HEK293 (cell line): Measurements from ENCODE around the gene FAM193A.

Experiments used
- CTCF ChIA-PET: fragments of 350-600 bp; formaldehyde crosslinking; extraction: SDS; loops from one replicate; lab custom pipeline; 2021; ENCODE audit warnings: antibody characterized with exemption; lab: Yijun Ruan, JAX
- POLR2A ChIA-PET: fragments of 300-600 bp; formaldehyde crosslinking; extraction: SDS; loops from one replicate; lab custom pipeline; 2020; ENCODE audit warnings: antibody characterized with exemption, inconsistent platforms; lab: Yijun Ruan, JAX
- H3K27ac ChIP-seq: fragments of 200-500 bp; sonication (Bioruptor generic); 2 replicates; pipeline ENCODE4 v1.5.1; 2014; ENCODE audit warnings: low read depth, low read length, control low read depth, inconsistent platforms; ENCODE audit errors: extremely low read depth
- H3K36me3 ChIP-seq, 2 experiments: fragments of 200-500 bp in 1 of 2; sonication (Bioruptor generic) in 1 of 2; 1 replicate in 1 of 2; 2 replicates in 1 of 2; pipeline ENCODE4 v1.5.1; 2014 to 2017; ENCODE audit warnings: inconsistent platforms in 2 of 2, low read length in 2 of 2; ENCODE audit not compliant: control insufficient read depth in 2 of 2, insufficient read depth in 1 of 2
- H3K4me1 ChIP-seq: fragments of 200-500 bp; sonication (Bioruptor generic); 2 replicates; pipeline ENCODE4 v1.5.1; 2014; ENCODE audit warnings: mild to moderate bottlenecking, low read length, inconsistent platforms; ENCODE audit not compliant: control insufficient read depth, insufficient read depth
- H3K4me3 ChIP-seq: 2 replicates; pipeline ENCODE4 v1.5.1; 2011; ENCODE audit warnings: low read depth, mild to moderate bottlenecking, control low read depth, low read length, moderate library complexity
- H3K9me3 ChIP-seq: fragments of 200-500 bp; sonication (Bioruptor generic); 2 replicates; pipeline ENCODE4 v1.5.1; 2014; ENCODE audit warnings: low read depth, low read length, inconsistent platforms; ENCODE audit not compliant: control insufficient read depth, insufficient read depth
- HOXA7 ChIP-seq: sonication (generic); formaldehyde crosslinking; IDR thresholded peaks from 2 replicates; pipeline ENCODE4 v1.8.1; 2022; ENCODE audit warnings: missing genetic modification reagents, borderline replicate concordance
- PRDM10 ChIP-seq: fragments of 450-650 bp; formaldehyde crosslinking; IDR thresholded peaks from 2 replicates; pipeline ENCODE4 v1.5.1; 2016; ENCODE audit warnings: missing biosample characterization, missing genetic modification characterization
- REST ChIP-seq: fragments of 450-650 bp; formaldehyde crosslinking; IDR thresholded peaks from 2 replicates; pipeline ENCODE4 v1.5.1; 2016; ENCODE audit warnings: missing biosample characterization, missing genetic modification characterization
- SCRT2 ChIP-seq: fragments of 450-650 bp; formaldehyde crosslinking; IDR thresholded peaks from 2 replicates; pipeline ENCODE4 v1.5.1; 2016; ENCODE audit warnings: missing biosample characterization, missing genetic modification characterization
- ZBTB17 ChIP-seq: fragments of 450-650 bp; formaldehyde crosslinking; IDR thresholded peaks from 2 replicates; pipeline ENCODE4 v1.5.1; 2016; ENCODE audit warnings: missing biosample characterization, missing genetic modification characterization
- ZNF121 ChIP-seq: fragments of 450-650 bp; formaldehyde crosslinking; IDR thresholded peaks from 2 replicates; pipeline ENCODE4 v1.5.1; 2016; ENCODE audit warnings: missing biosample characterization, missing genetic modification characterization
- ZNF184 ChIP-seq: fragments of 450-650 bp; IDR thresholded peaks from 2 replicates; pipeline ENCODE4 v1.5.1; 2018; ENCODE audit warnings: missing biosample characterization, mild to moderate bottlenecking, missing genetic modification characterization
- ZNF2 ChIP-seq: fragments of 450-650 bp; formaldehyde crosslinking; IDR thresholded peaks from 2 replicates; pipeline ENCODE4 v1.5.1; 2016; ENCODE audit warnings: missing biosample characterization, missing genetic modification characterization
- ZNF350 ChIP-seq: fragments of 450-650 bp; formaldehyde crosslinking; IDR thresholded peaks from 2 replicates; pipeline ENCODE4 v1.5.0; 2017; ENCODE audit warnings: missing biosample characterization, mild to moderate bottlenecking, missing genetic modification characterization
- ZNF416 ChIP-seq: fragments of 450-650 bp; formaldehyde crosslinking; IDR thresholded peaks from 2 replicates; pipeline ENCODE4 v1.5.1; 2016; ENCODE audit warnings: missing biosample characterization, missing genetic modification characterization
- ZNF501 ChIP-seq: fragments of 450-650 bp; formaldehyde crosslinking; IDR thresholded peaks from 2 replicates; pipeline ENCODE4 v1.5.1; 2016; ENCODE audit warnings: missing biosample characterization, missing genetic modification characterization
- ZNF514 ChIP-seq: fragments of 450-650 bp; formaldehyde crosslinking; IDR thresholded peaks from 2 replicates; pipeline ENCODE4 v1.5.1; 2016; ENCODE audit warnings: missing biosample characterization, missing genetic modification characterization
- ZNF530 ChIP-seq: fragments of 450-650 bp; formaldehyde crosslinking; IDR thresholded peaks from 2 replicates; pipeline ENCODE4 v1.5.1; 2016; ENCODE audit warnings: low read depth, missing biosample characterization, missing genetic modification characterization
- ZNF629 ChIP-seq: fragments of 450-650 bp; formaldehyde crosslinking; IDR thresholded peaks from 2 replicates; pipeline ENCODE4 v1.5.1; 2017; ENCODE audit warnings: missing biosample characterization, missing genetic modification characterization
- ZNF639 ChIP-seq: fragments of 450-650 bp; formaldehyde crosslinking; IDR thresholded peaks from 2 replicates; pipeline ENCODE4 v1.5.1; 2016; ENCODE audit warnings: missing biosample characterization, missing genetic modification characterization
- ZNF843 ChIP-seq: fragments of 450-650 bp; formaldehyde crosslinking; IDR thresholded peaks from 2 replicates; pipeline ENCODE4 v1.5.1; 2016; ENCODE audit warnings: missing biosample characterization, missing genetic modification characterization

The FAM193A gene

GRCh38 chr4:2501034-2501594 is 35.3 kb upstream of the FAM193A start:
- no peaks in the 10 kb centered on the region for H3K9me3 ChIP-seq
- CTCF ChIA-PET, result interaction anchor here (0.6 kb wide), 2 partner anchors 33 to 280 kb away, joined by 3 to 5 read pairs; no protein-coding TSS in a partner anchor
- no peak overlapping the region for H3K4me3 ChIP-seq
- H3K27ac ChIP-seq, result no peak overlapping the region
- H3K36me3 ChIP-seq, result peaks cover 18 to 86% of the 10 kb centered on the region in 2 experiments; a peak in 2 of 3 replicates
- TF ChIP-seq ZNF2 (tag by site-specific recombination) (no peak), ZNF843 (no peak), HOXA7 (CRISPR knock-in tag) (no peak), ZNF416 (no peak), ZNF530 (tag by site-specific recombination) (no peak), ZNF350 (tag by site-specific recombination) (no peak), SCRT2 (tag by site-specific recombination) (no peak), ZNF514 (tag by site-specific recombination) (no peak), ZNF184 (no peak), ZBTB17 (tag by site-specific recombination) (no peak), ZNF501 (tag by site-specific recombination) (no peak), ZNF629 (no peak), REST (no peak), ZNF639 (tag by site-specific recombination) (no peak), PRDM10 (no peak)
- TF ChIP-seq, all 188 proteins: peak for 0
- POLR2A ChIA-PET, result no interaction called here
- no peaks in the 10 kb centered on the region for H3K4me1 ChIP-seq

DNA sequence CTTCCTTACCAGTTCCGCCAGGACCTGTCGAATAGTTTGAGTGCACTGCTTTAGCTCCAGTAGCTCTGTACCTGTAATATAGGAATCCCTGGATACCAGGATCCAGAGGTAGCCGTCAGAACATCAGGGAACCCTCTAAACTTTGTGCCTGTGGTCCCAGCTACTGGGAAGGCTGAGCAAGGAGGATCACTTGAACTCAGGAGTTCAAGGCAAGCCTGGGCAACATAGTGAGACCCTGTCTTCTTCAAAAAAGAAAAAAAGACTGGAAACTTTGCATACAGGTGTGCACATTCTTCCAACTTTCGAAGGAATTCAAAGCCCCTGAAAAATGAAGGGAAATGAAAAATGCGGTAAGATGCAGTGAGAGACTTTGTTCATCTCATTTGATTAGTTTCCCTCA is 32.6 kb upstream of the FAM193A start:
- POLR2A ChIA-PET, result interaction anchor here (0.7 kb wide), 1 partner anchor 62 kb away, joined by 3 read pairs; no protein-coding TSS in a partner anchor

More for the DNA sequence above, 32.6 kb upstream of the FAM193A start:
- Histone ChIP-seq H3K9me3 (no peaks in the 10 kb centered on the region), H3K4me3 (no peak overlapping the region), H3K36me3 (peaks cover 2 to 83% of the 10 kb centered on the region in 2 experiments; a peak in 2 of 3 replicates), H3K4me1 (no peaks in the 10 kb centered on the region), H3K27ac (no peak overlapping the region)
- TF ChIP-seq ZNF121 (0 out of 2 replicates have a peak, but pooled peaks have one; percentile 9), ZBTB17 (tag by site-specific recombination) (no peak)
- CTCF ChIA-PET, result no interaction called here
